Osteocyte (in vitro differentiated cells): Measurements from ENCODE around the gene YTHDC2. TPM values are rescaled to one million over a fixed set of nuclear protein-coding genes. Genes with fewer than 3 reads are reported as not detected.

Source experiments
- DNase-seq: peaks from one replicate; pipeline ENCODE4 v3.0.0; 2021; ENCODE audit warnings: mixed read lengths; ENCODE audit not compliant: unreplicated experiment; ENCODE audit errors: extremely low spot score
- H3K27ac Mint-ChIP-seq: one replicate; pipeline ENCODE4 v1.8.0; 2021; ENCODE audit warnings: mild to moderate bottlenecking, mixed read lengths; ENCODE audit not compliant: unreplicated experiment
- H3K27me3 Mint-ChIP-seq: one replicate; pipeline ENCODE4 v1.8.0; 2021; ENCODE audit warnings: mixed read lengths; ENCODE audit not compliant: unreplicated experiment
- H3K36me3 Mint-ChIP-seq: one replicate; pipeline ENCODE4 v1.8.0; 2021; ENCODE audit warnings: mixed read lengths; ENCODE audit not compliant: unreplicated experiment
- H3K4me1 Mint-ChIP-seq: one replicate; pipeline ENCODE4 v1.8.0; 2021; ENCODE audit warnings: mixed read lengths; ENCODE audit not compliant: unreplicated experiment
- H3K4me3 Mint-ChIP-seq: one replicate; pipeline ENCODE4 v1.8.0; 2021; ENCODE audit warnings: mild to moderate bottlenecking, moderate library complexity, mixed read lengths; ENCODE audit not compliant: unreplicated experiment
- H3K9me3 Mint-ChIP-seq: one replicate; pipeline ENCODE4 v1.8.0; 2021; ENCODE audit warnings: mixed read lengths; ENCODE audit not compliant: unreplicated experiment
- total RNA-seq: library from RNA; stranded (reverse); gene quantifications from 2 replicates; pipeline ENCODE4 v1.2.1, GENCODE V29; 2021
- TF ChIP-seq, protein P1 (sequence below): fragments of 200-600 bp; sonication (generic); IDR thresholded peaks from 2 replicates; pipeline ENCODE4 v1.5.0; 2021; ENCODE audit warnings: antibody characterized with exemption, mild to moderate bottlenecking, moderate library complexity

YTHDC2 gene
- total RNA-seq, 1 donor from 2014 or later, result 22.7 TPM

GRCh38 chr5:113562828-113563400 lies 49.4 kb downstream of the YTHDC2 start:
- Mint-ChIP-seq H3K36me3 (peaks cover 47% of the 10 kb centered on the region), H3K27ac (no peak overlapping the region), H3K4me3 (no peak overlapping the region), H3K4me1 (no peaks in the 10 kb centered on the region), H3K27me3 (no peaks in the 10 kb centered on the region), H3K9me3 (peaks cover 4% of the 10 kb centered on the region)
- TF ChIP-seq, protein P1, sequence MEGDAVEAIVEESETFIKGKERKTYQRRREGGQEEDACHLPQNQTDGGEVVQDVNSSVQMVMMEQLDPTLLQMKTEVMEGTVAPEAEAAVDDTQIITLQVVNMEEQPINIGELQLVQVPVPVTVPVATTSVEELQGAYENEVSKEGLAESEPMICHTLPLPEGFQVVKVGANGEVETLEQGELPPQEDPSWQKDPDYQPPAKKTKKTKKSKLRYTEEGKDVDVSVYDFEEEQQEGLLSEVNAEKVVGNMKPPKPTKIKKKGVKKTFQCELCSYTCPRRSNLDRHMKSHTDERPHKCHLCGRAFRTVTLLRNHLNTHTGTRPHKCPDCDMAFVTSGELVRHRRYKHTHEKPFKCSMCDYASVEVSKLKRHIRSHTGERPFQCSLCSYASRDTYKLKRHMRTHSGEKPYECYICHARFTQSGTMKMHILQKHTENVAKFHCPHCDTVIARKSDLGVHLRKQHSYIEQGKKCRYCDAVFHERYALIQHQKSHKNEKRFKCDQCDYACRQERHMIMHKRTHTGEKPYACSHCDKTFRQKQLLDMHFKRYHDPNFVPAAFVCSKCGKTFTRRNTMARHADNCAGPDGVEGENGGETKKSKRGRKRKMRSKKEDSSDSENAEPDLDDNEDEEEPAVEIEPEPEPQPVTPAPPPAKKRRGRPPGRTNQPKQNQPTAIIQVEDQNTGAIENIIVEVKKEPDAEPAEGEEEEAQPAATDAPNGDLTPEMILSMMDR, result no peak
- DNase-seq, result no peak

- Mint-ChIP-seq H3K27me3 (no peaks in the 10 kb centered on the region), H3K4me3 (no peak overlapping the region), H3K4me1 (no peaks in the 10 kb centered on the region), H3K27ac (no peak overlapping the region), H3K36me3 (peaks cover 75% of the 10 kb centered on the region), H3K9me3 (peaks cover 12% of the 10 kb centered on the region)
- no peak for DNase-seq
- TF ChIP-seq, protein P1, result no peak
These were observed 55.9 kb downstream of the YTHDC2 start for GRCh38 chr5:113569396-113569795.

GRCh38 chr5:113572716-113573115 lies 59.2 kb downstream of the YTHDC2 start:
- TF ChIP-seq, protein P1, result no peak
- no peak overlapping the region for H3K4me3 Mint-ChIP-seq
- no peaks in the 10 kb centered on the region for H3K27me3 Mint-ChIP-seq
- H3K36me3 Mint-ChIP-seq, result peaks cover 62% of the 10 kb centered on the region
- H3K9me3 Mint-ChIP-seq, result peaks cover 12% of the 10 kb centered on the region
- no peak overlapping the region for H3K27ac Mint-ChIP-seq
- H3K4me1 Mint-ChIP-seq, result no peaks in the 10 kb centered on the region
- DNase-seq, result no peak

DNA sequence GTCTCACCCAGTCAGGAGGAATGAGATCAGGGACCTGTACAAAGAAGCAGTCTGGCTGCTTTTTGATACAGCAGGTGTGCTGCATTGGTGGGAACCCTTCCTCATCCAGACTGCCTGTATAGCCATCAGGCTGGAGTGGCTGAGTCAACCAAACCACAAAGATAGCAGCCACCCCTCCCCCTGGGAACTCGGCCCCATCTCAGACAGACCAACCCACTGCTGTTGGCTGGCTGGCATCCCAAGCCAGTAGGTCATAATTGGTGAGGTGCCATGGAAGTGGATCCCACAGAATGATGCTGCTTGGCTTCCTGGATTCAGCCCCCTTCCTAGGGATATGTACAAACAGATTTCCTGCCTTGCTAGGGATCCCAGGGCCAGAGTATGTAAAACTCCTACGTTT lies 60.9 kb downstream of the YTHDC2 start:
- no peak overlapping the region for H3K4me3 Mint-ChIP-seq
- TF ChIP-seq, protein P1, result no peak
- no peaks in the 10 kb centered on the region for H3K27me3 Mint-ChIP-seq
- peaks cover 8% of the 10 kb centered on the region for H3K9me3 Mint-ChIP-seq
- H3K27ac Mint-ChIP-seq, result no peak overlapping the region
- no peak for DNase-seq
- H3K4me1 Mint-ChIP-seq, result no peaks in the 10 kb centered on the region
- H3K36me3 Mint-ChIP-seq, result peaks cover 53% of the 10 kb centered on the region

DNA sequence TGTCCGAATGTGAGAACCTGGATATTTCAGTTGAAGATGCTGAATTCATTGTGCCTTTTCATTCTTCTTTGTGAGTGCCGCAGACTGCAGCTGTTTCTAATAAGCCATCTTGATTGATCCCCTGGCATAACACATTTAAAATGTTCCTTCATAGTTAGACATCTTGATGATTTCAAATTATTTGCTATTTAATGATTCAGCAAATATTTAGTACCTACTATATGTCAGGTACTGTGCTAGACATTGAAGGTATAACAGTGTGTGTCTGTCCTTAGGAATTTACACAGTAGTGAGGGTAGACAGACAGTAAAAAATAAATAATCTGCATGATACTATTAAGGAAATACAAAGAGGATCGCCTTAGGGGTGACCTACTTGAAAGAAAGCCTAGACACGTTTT lies 61.6 kb downstream of the YTHDC2 start:
- H3K27ac Mint-ChIP-seq, result no peak overlapping the region
- DNase-seq, result no peak
- no peaks in the 10 kb centered on the region for H3K27me3 Mint-ChIP-seq
- TF ChIP-seq, protein P1, result no peak
- H3K9me3 Mint-ChIP-seq, result peaks cover 8% of the 10 kb centered on the region
- H3K36me3 Mint-ChIP-seq, result peaks cover 51% of the 10 kb centered on the region
- no peaks in the 10 kb centered on the region for H3K4me1 Mint-ChIP-seq
- no peak overlapping the region for H3K4me3 Mint-ChIP-seq
